Activated T-cell treated with anti-CD3 and anti-CD28 coated beads, Interleukin-2, amount 50 U/mL, for 4 hours (primary cell): Measurements from ENCODE around the gene TTC27. TPM values are rescaled to one million over a fixed set of nuclear protein-coding genes. Genes with fewer than 3 reads are reported as not detected.
"Not testable (repeated sequence)": the region's sequence is repeated elsewhere in the genome, so short reads cannot be mapped to it uniquely, and the experiment has no call there.

Source experiments
- ATAC-seq, 2 donors: fragments of 200-7000 bp; cut with Tn5 transposase; one replicate each; pipeline ENCODE4 v1.10.0; 2021
- DNase-seq: peaks from one replicate; pipeline ENCODE4 v3.0.0-alpha.2; 2020
- H3K27me3 Mint-ChIP-seq: one replicate; pipeline ENCODE4 v1.8.0; 2021; ENCODE audit warnings: low read depth, mixed read lengths
- H3K36me3 Mint-ChIP-seq: one replicate; pipeline ENCODE4 v1.8.0; 2022; ENCODE audit warnings: mixed read lengths; ENCODE audit not compliant: insufficient read depth
- H3K4me1 Mint-ChIP-seq: one replicate; pipeline ENCODE4 v1.8.0; 2021; ENCODE audit warnings: low read depth, mixed read lengths
- H3K4me3 Mint-ChIP-seq: one replicate; pipeline ENCODE4 v1.8.0; 2021; ENCODE audit warnings: mild to moderate bottlenecking, moderate library complexity, mixed read lengths
- H3K9me3 Mint-ChIP-seq: one replicate; pipeline ENCODE4 v1.8.0; 2021; ENCODE audit warnings: mixed read lengths
- total RNA-seq, 3 donors: library from RNA; stranded (reverse); gene quantifications; one replicate each; pipeline ENCODE4 v1.2.1, GENCODE V29; 2021

Gene TTC27
- total RNA-seq, 3 donors from 2014 or later, result 45.1 to 54.7 (median 53.4) TPM

DNA sequence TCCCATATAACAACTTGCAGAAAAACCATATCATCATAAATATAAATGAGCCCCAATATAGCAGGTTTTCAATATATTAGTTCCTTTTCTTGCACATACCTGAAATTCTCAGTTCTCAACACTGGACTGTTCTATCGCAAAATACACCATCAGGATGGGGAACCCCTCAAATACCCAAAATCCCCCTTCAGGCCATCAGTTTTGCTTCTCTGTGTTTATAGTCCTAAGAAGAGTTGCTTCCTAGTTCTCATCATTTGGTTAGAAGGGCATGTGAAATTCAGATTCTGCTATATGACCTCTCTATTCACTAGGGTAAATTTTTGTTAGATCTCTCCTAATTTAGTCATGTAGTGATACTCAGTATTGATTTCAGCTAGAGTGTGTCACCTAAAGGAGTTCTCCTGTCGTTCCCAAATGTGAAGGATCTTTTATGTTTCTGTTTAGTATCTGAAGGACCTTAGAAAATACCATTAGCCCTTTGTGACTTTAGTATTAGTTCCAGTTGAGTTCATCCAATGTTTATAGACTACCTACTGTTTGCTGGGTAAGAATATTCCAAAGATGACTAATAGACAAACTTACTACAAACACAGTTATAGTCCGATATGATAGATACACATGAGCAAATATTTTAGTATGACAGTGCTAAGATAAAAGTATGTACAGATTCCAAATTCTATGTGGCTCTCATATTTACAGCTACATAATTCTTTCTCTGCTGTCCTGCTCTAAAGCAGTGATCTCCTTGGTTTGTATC lies 115.8 kb downstream of the TTC27 start:
- Mint-ChIP-seq H3K4me1 (peaks cover 2% of the 10 kb centered on the region), H3K27me3 (no peaks in the 10 kb centered on the region), H3K4me3 (no peak overlapping the region), H3K36me3 (peaks cover 49% of the 10 kb centered on the region), H3K9me3 (peaks cover 6% of the 10 kb centered on the region)
- DNase-seq (no peak), ATAC-seq (no peak)

DNA sequence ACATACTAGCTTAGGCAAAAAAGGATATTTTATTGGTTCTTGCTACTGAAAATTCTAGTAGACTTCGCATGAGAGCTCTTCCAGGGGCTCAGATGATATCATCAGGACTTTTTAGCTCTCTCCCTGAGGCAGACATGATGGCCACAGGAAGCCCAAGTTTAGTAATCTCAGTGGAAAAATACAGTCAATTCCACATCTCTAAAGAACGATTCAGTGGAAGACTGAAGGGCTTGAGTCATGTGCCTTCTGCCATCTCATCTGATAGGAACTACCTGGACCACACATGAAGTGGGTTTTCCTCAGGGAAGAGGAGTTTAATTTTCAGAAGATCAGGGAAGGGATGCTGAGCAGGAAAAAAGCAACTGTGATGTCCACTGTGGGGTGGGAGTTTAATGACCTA lies 117.3 kb downstream of the TTC27 start:
- H3K4me1 Mint-ChIP-seq, result peaks cover 2% of the 10 kb centered on the region
- ATAC-seq (no peak), DNase-seq (no peak)
- H3K4me3 Mint-ChIP-seq, result no peak overlapping the region
- H3K36me3 Mint-ChIP-seq, result peaks cover 58% of the 10 kb centered on the region
- peaks cover 6% of the 10 kb centered on the region for H3K9me3 Mint-ChIP-seq
- no peaks in the 10 kb centered on the region for H3K27me3 Mint-ChIP-seq

- no peak overlapping the region for H3K4me3 Mint-ChIP-seq
- no peaks in the 10 kb centered on the region for H3K27me3 Mint-ChIP-seq
- H3K4me1 Mint-ChIP-seq, result peaks cover 2% of the 10 kb centered on the region
- peaks cover 60% of the 10 kb centered on the region for H3K36me3 Mint-ChIP-seq
- DNase-seq, result no peak
- peaks cover 6% of the 10 kb centered on the region for H3K9me3 Mint-ChIP-seq
- no peak for ATAC-seq
These were observed 117.8 kb downstream of the TTC27 start for GRCh38 chr2:32745675-32746074.

- peaks cover 6% of the 10 kb centered on the region for H3K9me3 Mint-ChIP-seq
- ATAC-seq (no peak), DNase-seq (no peak)
- no peaks in the 10 kb centered on the region for H3K27me3 Mint-ChIP-seq
- peaks cover 57% of the 10 kb centered on the region for H3K36me3 Mint-ChIP-seq
- H3K4me1 Mint-ChIP-seq, result peaks cover 2% of the 10 kb centered on the region
- no peak overlapping the region for H3K4me3 Mint-ChIP-seq
These were observed 118.8 kb downstream of the TTC27 start for GRCh38 chr2:32746669-32747068.

GRCh38 chr2:32748158-32748557 lies 120.3 kb downstream of the TTC27 start:
- H3K4me3 Mint-ChIP-seq, result no peak overlapping the region
- peaks cover 2% of the 10 kb centered on the region for H3K4me1 Mint-ChIP-seq
- no peak for ATAC-seq
- H3K27me3 Mint-ChIP-seq, result no peaks in the 10 kb centered on the region
- H3K36me3 Mint-ChIP-seq, result peaks cover 58% of the 10 kb centered on the region
- H3K9me3 Mint-ChIP-seq, result peaks cover 6% of the 10 kb centered on the region
- no peak for DNase-seq

- H3K4me1 Mint-ChIP-seq, result peaks cover 5% of the 10 kb centered on the region
- DNase-seq (no peak), ATAC-seq (no peak)
- no peaks in the 10 kb centered on the region for H3K27me3 Mint-ChIP-seq
- H3K4me3 Mint-ChIP-seq, result no peak overlapping the region
- H3K9me3 Mint-ChIP-seq, result peaks cover 6% of the 10 kb centered on the region
- H3K36me3 Mint-ChIP-seq, result peaks cover 40% of the 10 kb centered on the region
These were observed 123.0 kb downstream of the TTC27 start for GRCh38 chr2:32750880-32751279.

- no peak for ATAC-seq
- H3K27me3 Mint-ChIP-seq, result no peaks in the 10 kb centered on the region
- peaks cover 33% of the 10 kb centered on the region for H3K36me3 Mint-ChIP-seq
- no peak for DNase-seq
- peaks cover 15% of the 10 kb centered on the region for H3K4me1 Mint-ChIP-seq
- no peaks in the 10 kb centered on the region for H3K9me3 Mint-ChIP-seq
- H3K4me3 Mint-ChIP-seq, result no peak overlapping the region
These were observed 124.4 kb downstream of the TTC27 start for GRCh38 chr2:32752205-32752604.

- H3K9me3 Mint-ChIP-seq, result no peaks in the 10 kb centered on the region
- H3K4me3 Mint-ChIP-seq, result no peak overlapping the region
- peaks cover 15% of the 10 kb centered on the region for H3K4me1 Mint-ChIP-seq
- DNase-seq (no peak), ATAC-seq (no peak)
- H3K27me3 Mint-ChIP-seq, result no peaks in the 10 kb centered on the region
- H3K36me3 Mint-ChIP-seq, result peaks cover 29% of the 10 kb centered on the region
These were observed 125.1 kb downstream of the TTC27 start for GRCh38 chr2:32752952-32753351.

DNA sequence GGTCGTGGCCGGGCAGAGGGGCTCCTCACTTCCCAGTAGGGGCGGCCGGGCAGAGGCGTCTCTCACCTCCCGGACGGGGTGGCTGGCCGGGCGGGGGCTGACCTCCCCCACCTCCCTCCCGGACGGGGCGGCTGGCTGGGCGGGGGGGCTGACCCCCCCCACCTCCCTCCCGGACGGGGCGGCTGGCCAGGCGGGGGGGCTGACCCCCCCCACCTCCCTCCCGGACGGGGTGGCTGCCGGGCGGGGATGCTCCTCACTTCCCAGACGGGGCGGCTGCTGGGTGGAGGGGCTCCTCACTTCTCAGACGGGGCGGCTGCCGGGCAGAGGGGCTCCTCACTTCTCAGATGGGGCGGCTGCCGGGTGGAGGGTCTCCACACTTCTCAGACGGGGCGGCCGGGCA lies 126.8 kb downstream of the TTC27 start:
- peaks cover 15% of the 10 kb centered on the region for H3K4me1 Mint-ChIP-seq
- H3K9me3 Mint-ChIP-seq, H3K4me3 Mint-ChIP-seq, ATAC-seq, H3K27me3 Mint-ChIP-seq, DNase-seq: not testable (repeated sequence)
- H3K36me3 Mint-ChIP-seq, result peaks cover 27% of the 10 kb centered on the region

DNA sequence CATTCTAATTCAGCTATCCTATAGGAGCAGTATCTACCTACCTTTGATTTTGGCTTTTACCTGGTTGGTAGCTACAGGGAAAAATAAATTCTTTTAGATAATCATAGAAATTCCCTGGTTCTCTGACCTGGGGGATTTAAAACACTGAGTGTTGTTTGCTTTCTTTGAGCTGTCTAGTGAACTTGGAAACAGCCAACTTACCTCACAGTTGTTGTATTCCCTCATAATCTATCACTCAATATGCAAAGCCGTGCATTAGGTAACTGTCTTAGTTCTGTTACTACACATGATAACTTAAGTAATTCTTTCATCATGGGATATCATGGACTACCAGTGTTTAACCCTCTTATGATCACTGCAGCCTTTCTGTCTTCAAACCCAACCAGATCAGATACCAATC lies 127.8 kb downstream of the TTC27 start:
- Mint-ChIP-seq H3K4me1 (peaks cover 15% of the 10 kb centered on the region), H3K36me3 (peaks cover 28% of the 10 kb centered on the region), H3K9me3 (no peaks in the 10 kb centered on the region), H3K4me3 (peak overlapping the region; percentile 75), H3K27me3 (no peaks in the 10 kb centered on the region)
- DNase-seq (no peak), ATAC-seq (no peak)

- Mint-ChIP-seq H3K27me3 (no peaks in the 10 kb centered on the region), H3K9me3 (no peaks in the 10 kb centered on the region), H3K4me1 (peaks cover 15% of the 10 kb centered on the region), H3K4me3 (peak overlapping the region; percentile 75), H3K36me3 (peaks cover 34% of the 10 kb centered on the region)
- ATAC-seq, result peak in 1 of 2 donors; percentile 25
- DNase-seq, result no peak
These were observed 128.4 kb downstream of the TTC27 start for GRCh38 chr2:32756074-32756727.

GRCh38 chr2:32758232-32758631 lies 130.4 kb downstream of the TTC27 start:
- H3K36me3 Mint-ChIP-seq, result peaks cover 37% of the 10 kb centered on the region

GRCh38 chr2:32760628-32761027 lies 132.8 kb downstream of the TTC27 start:
- no peaks in the 10 kb centered on the region for H3K9me3 Mint-ChIP-seq
- H3K4me3 Mint-ChIP-seq, result no peak overlapping the region
- DNase-seq, result no peak
- peaks cover 48% of the 10 kb centered on the region for H3K36me3 Mint-ChIP-seq
- H3K27me3 Mint-ChIP-seq, result no peaks in the 10 kb centered on the region
- no peak for ATAC-seq
- peaks cover 12% of the 10 kb centered on the region for H3K4me1 Mint-ChIP-seq

More at GRCh38 chr2:32758232-32758631, 130.4 kb downstream of the TTC27 start:
- ATAC-seq (no peak), DNase-seq (no peak)
- Mint-ChIP-seq H3K27me3 (no peaks in the 10 kb centered on the region), H3K4me1 (peaks cover 15% of the 10 kb centered on the region), H3K4me3 (no peak overlapping the region), H3K9me3 (no peaks in the 10 kb centered on the region)

DNA sequence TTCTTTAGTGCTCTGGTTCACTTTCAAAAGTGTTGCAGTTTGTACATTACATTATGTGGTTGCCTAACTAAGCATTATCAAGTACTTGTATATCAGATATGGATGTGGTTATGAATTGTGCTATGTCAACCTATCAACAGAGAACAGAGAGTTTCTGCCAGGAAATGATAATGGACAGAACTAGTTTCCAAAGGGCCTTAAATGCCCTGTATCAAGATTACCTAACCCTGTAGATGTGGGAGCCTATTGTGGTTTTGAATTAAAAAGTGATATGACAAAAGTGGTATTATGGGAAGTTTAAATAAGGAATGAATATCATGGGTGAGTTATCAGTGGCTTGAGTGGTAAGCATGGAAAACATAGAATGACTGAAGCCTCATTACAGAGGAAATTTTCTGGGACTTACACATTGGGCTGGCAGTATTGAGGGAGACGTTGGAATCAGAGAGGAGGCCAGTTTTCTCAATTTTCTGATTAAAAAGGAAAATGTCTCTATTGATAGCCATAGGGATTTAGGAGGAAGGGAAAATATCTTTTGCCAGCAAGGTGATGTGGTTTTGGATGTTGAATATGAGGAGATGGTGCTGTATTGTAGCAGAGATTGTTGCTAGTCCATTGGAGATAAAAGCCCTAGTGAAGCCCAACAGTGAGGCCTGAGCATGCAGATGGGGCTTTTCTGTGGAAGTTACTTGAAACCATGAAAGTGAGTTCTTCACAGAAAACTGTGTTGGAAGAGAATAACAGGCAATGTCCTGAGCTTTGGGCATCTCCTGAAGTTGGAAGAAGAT lies 140.7 kb downstream of the TTC27 start:
- no peak overlapping the region for H3K4me3 Mint-ChIP-seq
- no peak for ATAC-seq

More for the DNA sequence above, 140.7 kb downstream of the TTC27 start:
- no peaks in the 10 kb centered on the region for H3K27me3 Mint-ChIP-seq
- DNase-seq, result no peak
- peaks cover 34% of the 10 kb centered on the region for H3K36me3 Mint-ChIP-seq
- no peaks in the 10 kb centered on the region for H3K9me3 Mint-ChIP-seq
- no peaks in the 10 kb centered on the region for H3K4me1 Mint-ChIP-seq
